ENCODE data around the gene ZBTB42.

DNA sequence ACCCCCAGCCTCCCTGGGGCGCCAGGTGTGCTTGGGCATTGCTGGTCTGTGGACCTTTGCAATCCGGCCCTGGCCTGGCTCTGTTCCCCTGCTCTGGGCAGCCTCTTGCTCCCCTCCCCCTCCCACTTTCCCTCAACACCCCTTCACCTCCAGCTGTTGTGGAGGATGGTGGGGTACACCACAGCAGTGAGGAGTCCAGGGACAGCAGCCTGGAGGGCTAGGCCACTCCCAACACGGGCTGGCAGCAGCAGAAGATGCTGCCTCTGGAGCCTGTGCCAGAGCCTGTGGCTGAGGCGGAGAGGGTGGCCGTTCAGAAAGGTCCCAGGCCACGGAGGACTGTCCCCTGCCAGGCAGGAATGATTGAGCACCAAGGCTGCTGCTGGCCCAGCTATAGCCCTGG, 7.6 kb downstream of the ZBTB42 start:
- TF ChIP-seq, protein P1, sequence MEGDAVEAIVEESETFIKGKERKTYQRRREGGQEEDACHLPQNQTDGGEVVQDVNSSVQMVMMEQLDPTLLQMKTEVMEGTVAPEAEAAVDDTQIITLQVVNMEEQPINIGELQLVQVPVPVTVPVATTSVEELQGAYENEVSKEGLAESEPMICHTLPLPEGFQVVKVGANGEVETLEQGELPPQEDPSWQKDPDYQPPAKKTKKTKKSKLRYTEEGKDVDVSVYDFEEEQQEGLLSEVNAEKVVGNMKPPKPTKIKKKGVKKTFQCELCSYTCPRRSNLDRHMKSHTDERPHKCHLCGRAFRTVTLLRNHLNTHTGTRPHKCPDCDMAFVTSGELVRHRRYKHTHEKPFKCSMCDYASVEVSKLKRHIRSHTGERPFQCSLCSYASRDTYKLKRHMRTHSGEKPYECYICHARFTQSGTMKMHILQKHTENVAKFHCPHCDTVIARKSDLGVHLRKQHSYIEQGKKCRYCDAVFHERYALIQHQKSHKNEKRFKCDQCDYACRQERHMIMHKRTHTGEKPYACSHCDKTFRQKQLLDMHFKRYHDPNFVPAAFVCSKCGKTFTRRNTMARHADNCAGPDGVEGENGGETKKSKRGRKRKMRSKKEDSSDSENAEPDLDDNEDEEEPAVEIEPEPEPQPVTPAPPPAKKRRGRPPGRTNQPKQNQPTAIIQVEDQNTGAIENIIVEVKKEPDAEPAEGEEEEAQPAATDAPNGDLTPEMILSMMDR (IDR thresholded peaks at IDR 0.05): no peak
- TF ChIP-seq EP300 (IDR thresholded peaks at IDR 0.05) (no peak), POLR2A (IDR thresholded peaks at IDR 0.05) (no peak)

All from tibial nerve (tissue), 4 donors.